Measurements from ENCODE around the gene OPCML. TPM values are rescaled to one million over a fixed set of nuclear protein-coding genes. Genes with fewer than 3 reads are reported as not detected.

OPCML gene
- total RNA-seq, 1 donor from 2014 or later, result 1.7 TPM

GRCh38 chr11:133529807-133530500 is 2.3 kb downstream of the OPCML start:
- TF ChIP-seq, protein P1, sequence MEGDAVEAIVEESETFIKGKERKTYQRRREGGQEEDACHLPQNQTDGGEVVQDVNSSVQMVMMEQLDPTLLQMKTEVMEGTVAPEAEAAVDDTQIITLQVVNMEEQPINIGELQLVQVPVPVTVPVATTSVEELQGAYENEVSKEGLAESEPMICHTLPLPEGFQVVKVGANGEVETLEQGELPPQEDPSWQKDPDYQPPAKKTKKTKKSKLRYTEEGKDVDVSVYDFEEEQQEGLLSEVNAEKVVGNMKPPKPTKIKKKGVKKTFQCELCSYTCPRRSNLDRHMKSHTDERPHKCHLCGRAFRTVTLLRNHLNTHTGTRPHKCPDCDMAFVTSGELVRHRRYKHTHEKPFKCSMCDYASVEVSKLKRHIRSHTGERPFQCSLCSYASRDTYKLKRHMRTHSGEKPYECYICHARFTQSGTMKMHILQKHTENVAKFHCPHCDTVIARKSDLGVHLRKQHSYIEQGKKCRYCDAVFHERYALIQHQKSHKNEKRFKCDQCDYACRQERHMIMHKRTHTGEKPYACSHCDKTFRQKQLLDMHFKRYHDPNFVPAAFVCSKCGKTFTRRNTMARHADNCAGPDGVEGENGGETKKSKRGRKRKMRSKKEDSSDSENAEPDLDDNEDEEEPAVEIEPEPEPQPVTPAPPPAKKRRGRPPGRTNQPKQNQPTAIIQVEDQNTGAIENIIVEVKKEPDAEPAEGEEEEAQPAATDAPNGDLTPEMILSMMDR (IDR thresholded peaks at IDR 0.05; ENCODE audit: unreplicated experiment), result no peak
- no peak for DNase-seq (ENCODE audit: low spot score, unreplicated experiment)
- H3K36me3 Mint-ChIP-seq (ENCODE audit: insufficient read depth), result no peaks in the 10 kb centered on the region
- no peak overlapping the region for H3K4me3 Mint-ChIP-seq (ENCODE audit: low read depth)
- H3K27me3 Mint-ChIP-seq, result peaks cover 76% of the 10 kb centered on the region
- peaks cover 10% of the 10 kb centered on the region for H3K4me1 Mint-ChIP-seq (ENCODE audit: low read depth)
- H3K27ac Mint-ChIP-seq, result no peak overlapping the region
- no peaks in the 10 kb centered on the region for H3K9me3 Mint-ChIP-seq (ENCODE audit: low read depth)

DNA sequence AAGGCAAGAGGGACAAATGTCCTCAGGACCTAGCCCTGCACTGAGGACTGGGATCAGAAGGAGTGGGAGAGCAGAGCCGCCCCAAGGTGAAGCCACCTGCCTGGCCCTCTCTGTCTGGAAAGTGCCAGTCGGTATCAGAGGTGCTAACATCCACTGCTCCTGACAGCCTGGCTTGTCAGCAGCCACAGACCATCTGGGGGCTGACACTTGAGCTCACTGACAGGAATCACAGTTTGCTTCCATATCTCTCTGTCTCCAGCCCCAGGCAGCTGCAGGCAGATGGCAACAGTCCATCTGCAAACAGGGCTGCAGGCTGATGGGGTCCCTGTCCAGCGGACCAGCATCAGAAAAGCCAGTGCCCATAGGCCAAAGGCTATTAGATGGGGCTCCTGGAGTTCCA is 5.5 kb downstream of the OPCML start:
- Mint-ChIP-seq H3K27ac (no peak overlapping the region), H3K27me3 (peaks cover 47% of the 10 kb centered on the region), H3K36me3 (ENCODE audit: insufficient read depth) (no peaks in the 10 kb centered on the region), H3K4me3 (ENCODE audit: low read depth) (no peak overlapping the region), H3K4me1 (ENCODE audit: low read depth) (peaks cover 8% of the 10 kb centered on the region), H3K9me3 (ENCODE audit: low read depth) (no peaks in the 10 kb centered on the region)
- TF ChIP-seq, protein P1 (IDR thresholded peaks at IDR 0.05; ENCODE audit: unreplicated experiment), result no peak
- DNase-seq (ENCODE audit: low spot score, unreplicated experiment), result no peak

GRCh38 chr11:133525976-133526375 is 6.3 kb downstream of the OPCML start:
- no peak for DNase-seq (ENCODE audit: low spot score, unreplicated experiment)
- Mint-ChIP-seq H3K4me3 (ENCODE audit: low read depth) (no peak overlapping the region), H3K36me3 (ENCODE audit: insufficient read depth) (no peaks in the 10 kb centered on the region), H3K4me1 (ENCODE audit: low read depth) (peaks cover 4% of the 10 kb centered on the region), H3K9me3 (ENCODE audit: low read depth) (no peaks in the 10 kb centered on the region), H3K27me3 (peaks cover 38% of the 10 kb centered on the region), H3K27ac (no peak overlapping the region)
- TF ChIP-seq, protein P1 (IDR thresholded peaks at IDR 0.05; ENCODE audit: unreplicated experiment), result no peak

- Mint-ChIP-seq H3K27me3 (peaks cover 24% of the 10 kb centered on the region), H3K36me3 (ENCODE audit: insufficient read depth) (no peaks in the 10 kb centered on the region), H3K4me3 (ENCODE audit: low read depth) (no peak overlapping the region), H3K27ac (no peak overlapping the region), H3K4me1 (ENCODE audit: low read depth) (peaks cover 11% of the 10 kb centered on the region), H3K9me3 (ENCODE audit: low read depth) (no peaks in the 10 kb centered on the region)
- DNase-seq (ENCODE audit: low spot score, unreplicated experiment), result no peak
- TF ChIP-seq, protein P1 (IDR thresholded peaks at IDR 0.05; ENCODE audit: unreplicated experiment), result no peak
These were observed 7.8 kb downstream of the OPCML start for GRCh38 chr11:133524488-133524887.

DNA sequence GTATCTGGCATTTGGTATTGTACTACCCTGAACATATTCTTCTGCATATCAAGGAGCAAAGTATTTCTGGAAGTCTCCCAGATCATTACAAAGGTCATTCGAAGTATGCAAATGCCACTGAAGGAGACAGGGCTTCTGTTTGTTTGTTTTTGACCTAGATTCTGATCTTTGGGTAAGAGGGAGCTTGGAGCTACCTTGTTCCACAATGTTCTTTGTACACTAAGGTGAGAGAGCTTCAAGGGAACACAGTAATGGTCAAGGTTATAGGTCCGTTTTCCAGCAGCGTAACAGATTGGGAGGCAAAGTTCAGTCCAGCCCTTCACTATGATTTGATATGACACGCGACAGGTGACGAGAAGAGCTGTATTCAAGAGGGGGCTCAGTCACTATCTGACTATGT is 10.0 kb downstream of the OPCML start:
- DNase-seq (ENCODE audit: low spot score, unreplicated experiment), result no peak
- no peaks in the 10 kb centered on the region for H3K9me3 Mint-ChIP-seq (ENCODE audit: low read depth)
- H3K4me3 Mint-ChIP-seq (ENCODE audit: low read depth), result no peak overlapping the region
- no peaks in the 10 kb centered on the region for H3K36me3 Mint-ChIP-seq (ENCODE audit: insufficient read depth)
- H3K4me1 Mint-ChIP-seq (ENCODE audit: low read depth), result peaks cover 11% of the 10 kb centered on the region
- peaks cover 9% of the 10 kb centered on the region for H3K27me3 Mint-ChIP-seq
- H3K27ac Mint-ChIP-seq, result no peak overlapping the region
- TF ChIP-seq, protein P1 (IDR thresholded peaks at IDR 0.05; ENCODE audit: unreplicated experiment), result no peak
